ENCODE measurements around the gene ANKRD39. TPM values are rescaled to one million over a fixed set of nuclear protein-coding genes. Genes with fewer than 3 reads are reported as not detected.
"Not testable (repeated sequence)": the region's sequence is repeated elsewhere in the genome, so short reads cannot be mapped to it uniquely, and the experiment has no call there.

The ANKRD39 gene
- 8.0 and 9.8 TPM in 2 replicates for total RNA-seq

DNA sequence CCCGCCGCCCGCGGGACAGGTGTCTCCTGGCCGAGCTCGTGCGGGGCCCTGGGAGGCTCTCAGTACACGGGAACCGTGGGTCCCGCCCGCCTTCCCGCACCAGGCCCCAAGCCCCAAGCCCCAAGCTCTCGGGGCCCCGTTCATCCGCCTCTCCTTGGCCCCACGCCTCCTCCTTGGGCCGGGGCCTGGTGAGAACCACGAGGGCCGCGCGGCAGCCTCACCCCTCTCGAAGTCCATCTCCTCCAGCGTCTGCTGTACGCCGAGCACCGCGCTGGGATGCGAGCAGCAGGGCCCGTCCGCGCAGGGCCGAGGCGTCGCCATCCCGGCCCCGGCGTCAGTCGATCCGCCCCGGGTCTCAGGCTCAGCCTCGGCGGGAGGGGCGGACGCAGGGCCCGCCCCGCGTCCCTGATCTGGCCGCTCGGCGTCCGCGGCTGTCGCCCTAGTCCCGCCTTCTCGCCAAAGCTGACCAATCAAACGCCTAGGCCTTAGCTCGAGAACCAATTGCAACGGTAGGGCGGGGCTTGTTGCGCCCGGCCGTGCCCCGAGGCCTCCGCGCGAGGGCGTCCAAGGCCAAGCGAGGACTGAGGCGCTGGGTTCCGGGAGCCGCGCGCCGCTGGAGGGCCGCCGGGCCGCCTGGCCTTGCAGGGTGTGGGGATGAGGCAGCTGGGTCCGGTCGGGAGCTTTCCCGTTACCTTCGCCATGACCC is at the start of gene ANKRD39:
ANKRD39 (minus strand) TSS at position 350 of the 706 bp plus-strand sequence; CDS start at position 321, 29 bp downstream.
- peak; percentile 91 for DNase-seq (ENCODE audit: low read depth, low spot score)

DNA sequence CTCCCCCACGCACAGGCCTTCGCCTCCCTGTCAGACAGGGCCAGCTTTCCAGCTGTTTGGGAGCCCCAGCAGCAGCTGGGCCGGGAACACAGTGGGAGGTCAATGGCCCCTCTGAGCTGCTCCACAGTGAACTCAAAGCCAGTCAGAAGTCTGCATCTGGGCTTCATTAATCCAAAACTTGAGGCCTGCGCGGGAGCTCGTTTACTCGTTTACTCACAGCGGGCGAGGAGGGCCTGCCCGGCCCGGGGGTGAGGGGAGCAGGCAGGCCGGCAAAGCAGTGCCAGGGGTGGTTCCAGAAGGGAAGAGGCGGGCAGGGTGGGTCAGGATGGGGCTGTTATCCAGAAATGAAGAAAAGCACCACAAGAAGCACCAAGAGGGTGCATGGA is 48.9 kb upstream of the ANKRD39 start:
- no peak for DNase-seq (ENCODE audit: low read depth, low spot score)

- no peak for DNase-seq (ENCODE audit: low read depth, low spot score)
Measured at GRCh38 chr2:96903815-96904214, 46.0 kb upstream of the ANKRD39 start.

DNA sequence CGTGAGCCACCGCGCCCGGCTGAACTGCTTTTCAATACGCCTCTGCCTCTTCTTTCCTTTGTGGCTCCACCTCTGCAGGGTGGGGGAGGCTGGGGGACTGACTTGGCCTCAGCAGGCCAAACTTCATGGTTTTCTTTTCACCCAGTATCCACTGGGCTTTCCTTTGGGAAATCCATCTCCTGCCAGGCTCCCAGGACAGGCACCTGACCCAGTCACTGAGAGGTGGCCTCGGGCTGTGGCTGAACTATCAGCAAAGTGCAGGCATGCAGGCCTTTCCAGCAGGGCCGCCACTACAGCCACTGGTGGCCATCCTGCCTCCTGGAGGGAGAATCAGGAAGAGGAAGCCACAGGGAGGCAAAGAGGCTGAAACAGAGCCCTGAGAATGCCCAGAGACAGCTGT is 45.5 kb upstream of the ANKRD39 start:
- no peak for DNase-seq (ENCODE audit: low read depth, low spot score)

GRCh38 chr2:96900237-96900636 is 42.4 kb upstream of the ANKRD39 start:
- no peak for DNase-seq (ENCODE audit: low read depth, low spot score)

- DNase-seq (ENCODE audit: low read depth, low spot score), result no peak
Measured at GRCh38 chr2:96899413-96899741, 41.6 kb upstream of the ANKRD39 start.

DNA sequence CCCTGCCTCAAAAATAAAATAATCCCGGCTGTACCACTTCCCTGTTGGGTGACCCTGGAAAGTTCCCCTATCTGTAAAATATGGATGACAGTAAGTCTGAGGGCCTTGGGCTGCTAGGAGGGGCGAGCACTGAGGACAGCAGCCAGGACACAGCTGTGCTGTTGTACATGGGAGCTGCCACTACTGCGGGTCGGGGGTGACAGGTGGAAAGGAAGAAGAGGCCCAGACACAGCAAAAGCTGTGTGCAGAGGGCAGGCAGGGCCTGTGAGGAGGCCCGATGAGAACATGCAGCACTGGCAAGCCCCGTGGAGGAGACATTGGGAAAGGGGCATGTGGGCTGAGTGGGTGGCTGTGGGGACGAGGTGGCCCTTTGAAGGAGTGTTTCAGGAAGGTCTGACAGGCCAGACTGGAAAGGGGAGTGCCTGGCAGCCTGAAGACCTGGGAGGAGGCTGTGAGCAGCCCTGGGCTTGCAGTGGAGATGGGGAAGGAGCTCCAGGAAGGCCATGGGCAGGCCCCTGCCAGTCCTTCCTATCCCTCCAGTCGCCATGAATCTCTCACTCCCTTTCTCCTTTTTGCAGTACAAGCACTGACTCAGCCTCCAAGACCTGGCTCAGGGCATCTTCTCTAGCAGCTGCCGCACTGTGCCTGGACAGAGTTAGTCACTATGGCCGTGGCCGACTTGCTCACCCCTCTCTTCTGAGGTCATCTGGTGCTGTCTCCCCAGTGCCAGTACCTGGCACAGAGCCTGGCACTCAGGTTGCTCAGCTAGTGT is 41.0 kb upstream of the ANKRD39 start:
- DNase-seq (ENCODE audit: low read depth, low spot score), result no peak

DNA sequence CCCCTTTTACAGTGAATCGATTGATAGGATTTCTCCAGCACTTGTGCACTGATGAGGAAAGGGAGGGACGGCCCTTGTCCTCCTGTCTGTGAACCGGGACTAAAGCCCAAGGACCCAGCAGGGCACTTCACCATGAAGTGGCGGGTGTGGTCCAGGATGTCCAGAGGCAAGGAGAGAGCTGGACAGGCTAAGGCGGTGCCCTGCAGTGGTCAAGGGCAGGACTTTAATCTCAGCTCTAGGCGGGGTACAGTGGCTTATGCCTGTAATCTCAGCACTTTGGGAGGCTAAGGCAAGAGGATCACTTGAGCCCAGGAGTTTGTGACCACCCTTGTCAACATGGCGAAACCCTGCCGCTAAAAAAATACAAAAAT is 40.3 kb upstream of the ANKRD39 start:
- DNase-seq (ENCODE audit: low read depth, low spot score), result no peak

- no peak for DNase-seq (ENCODE audit: low read depth, low spot score)
Measured at GRCh38 chr2:96897491-96898134, 39.8 kb upstream of the ANKRD39 start.

DNA sequence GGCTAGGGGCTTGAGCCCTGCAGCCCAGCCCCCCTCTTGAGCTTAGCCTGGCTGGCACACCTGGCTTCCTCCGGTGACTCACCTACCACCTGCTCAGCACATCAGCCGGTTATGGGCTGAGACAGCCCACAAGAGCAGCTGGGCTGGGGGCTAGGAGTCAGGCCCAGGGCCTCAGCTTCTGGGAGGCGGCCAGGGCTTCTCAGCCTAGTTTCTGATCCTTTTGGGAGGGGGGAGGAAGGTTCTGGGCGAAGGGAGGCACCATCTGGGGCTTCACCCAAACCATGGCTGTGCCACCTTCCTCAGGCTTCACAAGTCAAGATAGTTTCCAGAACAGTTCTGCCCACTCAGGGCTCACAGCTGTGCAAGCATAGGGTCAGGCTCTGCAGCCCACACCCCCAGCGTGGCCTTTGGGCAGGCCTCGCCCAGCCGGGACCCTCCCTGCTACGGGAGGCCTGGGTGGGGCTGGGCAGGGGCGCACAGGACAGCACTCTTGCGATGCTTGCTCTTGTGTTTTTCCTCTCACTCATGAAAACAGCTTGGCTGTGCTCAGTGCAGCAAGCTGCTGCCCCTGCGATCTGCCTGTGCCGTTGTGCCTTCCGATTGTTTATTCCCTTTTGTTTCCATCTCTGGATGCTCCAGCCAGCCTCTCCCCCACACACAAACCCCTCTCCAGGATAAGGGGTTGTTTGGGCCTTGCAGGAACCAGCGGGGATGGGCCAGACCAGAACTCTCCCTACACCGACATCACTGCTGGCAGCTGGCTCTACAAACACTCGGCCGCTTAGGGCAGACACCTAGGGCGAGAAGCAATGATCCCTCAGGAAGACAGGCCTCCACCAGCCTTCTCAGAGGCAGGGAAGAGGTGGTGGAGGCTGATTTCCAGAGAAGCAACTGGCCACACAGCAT is 38.2 kb upstream of the ANKRD39 start:
- no peak for DNase-seq (ENCODE audit: low read depth, low spot score)

DNA sequence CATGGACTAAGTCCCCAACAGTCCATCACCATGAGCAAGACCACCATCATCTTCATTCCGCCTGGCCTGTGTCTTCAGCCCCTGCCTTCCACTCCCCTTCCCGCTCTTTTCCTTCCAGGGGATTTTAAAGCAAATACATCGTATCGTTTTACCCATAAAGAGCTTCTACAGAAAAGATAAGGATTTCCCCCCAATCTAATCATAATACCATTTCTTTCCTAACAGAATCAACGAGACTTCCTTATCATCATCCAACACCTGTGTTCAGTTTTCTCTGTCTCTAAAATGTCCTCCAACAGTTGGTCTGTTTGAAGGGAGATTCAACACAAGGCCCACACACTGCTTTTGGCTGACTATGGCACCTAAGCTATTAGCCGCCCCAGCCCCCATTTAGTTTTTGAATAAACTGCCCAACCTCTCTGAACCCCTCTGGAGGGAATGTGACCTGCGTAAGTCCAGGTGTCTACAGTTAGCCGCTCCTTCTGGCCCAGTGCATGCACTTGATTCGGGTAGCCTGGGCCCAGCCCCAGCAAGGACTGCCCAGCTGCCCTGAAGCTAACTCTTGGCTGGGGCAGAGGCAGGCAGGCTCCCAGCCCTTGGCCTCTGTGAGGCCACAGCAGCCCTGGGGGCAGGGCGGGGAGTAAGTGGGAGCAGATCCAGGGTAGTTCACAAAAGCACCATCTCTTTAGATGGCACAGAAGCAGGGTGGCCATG is 37.4 kb upstream of the ANKRD39 start:
- DNase-seq (ENCODE audit: low read depth, low spot score), result no peak

DNA sequence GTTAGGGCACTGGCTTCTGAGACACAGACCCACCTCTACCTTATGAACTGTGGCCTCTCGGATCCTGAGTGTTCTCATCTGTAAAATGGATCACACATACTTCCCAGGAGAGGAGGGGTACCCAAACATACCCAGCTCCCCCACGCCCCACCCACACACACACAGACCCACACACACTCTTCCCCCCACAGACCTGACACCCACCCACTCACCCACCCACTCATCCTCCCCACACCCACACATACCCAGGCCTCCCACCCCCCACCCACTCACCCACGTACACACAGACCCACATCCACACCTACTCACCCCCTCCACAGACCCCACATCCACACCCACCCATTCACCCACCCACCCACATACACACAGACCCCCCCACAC is 36.3 kb upstream of the ANKRD39 start:
- DNase-seq (ENCODE audit: low read depth, low spot score), result no peak

- DNase-seq (ENCODE audit: low read depth, low spot score), result no peak
Measured at GRCh38 chr2:96893289-96894150, 35.7 kb upstream of the ANKRD39 start.

DNA sequence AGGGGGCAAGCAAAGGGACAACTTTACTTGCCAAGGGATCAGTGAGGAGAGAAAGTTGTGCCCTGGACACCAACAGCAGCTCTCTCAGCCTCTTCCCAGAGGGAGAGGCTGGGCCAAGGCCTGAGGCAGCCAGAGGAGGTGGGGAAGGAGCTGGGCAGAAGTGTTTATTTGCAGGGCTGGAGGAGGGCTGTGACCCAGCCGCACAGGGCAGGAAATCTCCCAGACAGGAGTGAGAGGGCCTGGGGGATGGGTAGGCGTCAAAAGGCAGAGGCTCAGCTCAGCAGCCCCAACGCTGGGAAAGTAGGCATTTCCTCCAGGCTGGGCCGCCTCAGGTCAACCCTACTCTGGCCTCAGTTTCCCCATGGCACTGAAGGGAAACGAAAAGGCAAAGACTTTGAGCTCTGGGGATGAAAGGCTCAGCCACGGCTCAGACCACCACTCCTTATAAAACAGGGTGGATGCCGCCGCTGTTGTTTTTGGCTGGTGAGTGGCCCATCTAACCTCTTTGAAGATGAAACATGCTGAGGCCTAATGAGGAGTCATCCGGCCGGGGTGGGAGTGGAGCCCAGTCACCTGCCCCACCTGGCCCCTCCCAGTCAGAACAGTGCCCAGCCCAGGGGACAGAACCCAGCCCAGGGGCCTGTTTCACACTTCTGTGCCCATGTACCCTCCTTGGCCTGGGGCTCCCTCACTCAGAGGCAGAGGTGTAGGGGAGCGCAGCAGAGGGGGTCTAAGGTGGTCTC is 33.9 kb upstream of the ANKRD39 start:
- no peak for DNase-seq (ENCODE audit: low read depth, low spot score)

GRCh38 chr2:96890726-96891385 is 33.0 kb upstream of the ANKRD39 start:
- DNase-seq (ENCODE audit: low read depth, low spot score), result no peak

- DNase-seq (ENCODE audit: low read depth, low spot score), result no peak
Measured at GRCh38 chr2:96890252-96890651, 32.4 kb upstream of the ANKRD39 start.

GRCh38 chr2:96889502-96889901 is 31.7 kb upstream of the ANKRD39 start:
- not testable (repeated sequence) for DNase-seq (ENCODE audit: low read depth, low spot score)

DNA sequence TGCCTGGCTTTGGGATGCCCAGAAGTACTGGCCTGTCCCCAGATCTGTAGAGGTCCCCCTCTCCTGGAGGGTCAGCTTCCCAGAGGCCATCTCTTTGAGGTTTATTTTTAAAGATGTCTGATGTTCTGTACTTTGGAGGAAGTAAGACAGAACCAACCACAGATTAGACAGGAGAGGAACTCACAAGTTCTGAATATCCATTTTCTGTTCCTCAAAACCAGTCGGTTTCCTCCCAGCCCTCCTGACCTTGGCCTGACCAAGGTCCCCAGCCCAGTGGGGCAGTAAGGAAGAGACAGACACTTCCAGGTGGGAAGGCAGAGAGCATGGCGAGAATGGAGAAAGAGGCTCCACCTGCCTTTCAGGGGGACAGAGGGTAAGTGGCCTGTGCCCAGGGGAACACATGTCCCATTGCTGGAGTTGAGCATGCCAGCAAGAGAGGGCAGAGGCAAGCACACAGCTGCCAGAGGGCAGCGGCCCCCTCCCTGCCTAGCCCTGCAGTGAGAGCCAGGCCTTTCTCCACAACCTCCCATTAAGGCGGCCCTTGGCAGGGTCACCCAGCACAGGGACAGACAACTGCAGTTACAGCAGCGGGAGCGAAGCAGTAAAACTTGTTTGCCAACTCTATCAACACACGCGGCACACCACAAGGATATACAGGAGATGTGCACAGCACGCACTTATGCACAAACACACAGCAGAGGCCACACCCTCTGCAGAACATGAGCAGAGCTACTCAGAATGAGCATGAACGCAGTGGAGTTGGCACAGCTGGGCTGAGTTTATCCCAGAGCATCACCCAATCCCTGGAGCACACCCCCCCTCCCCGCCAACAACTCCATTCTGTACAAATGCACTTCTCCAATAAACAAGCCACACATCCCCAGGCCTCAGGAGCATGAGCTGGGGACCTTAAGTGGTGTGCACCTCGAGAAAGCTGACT is 30.5 kb upstream of the ANKRD39 start:
- no peak for DNase-seq (ENCODE audit: low read depth, low spot score)
